CD8-positive, alpha-beta memory T cell (primary cell): ENCODE measurements around the gene FCER1G. TPM values are rescaled to one million over a fixed set of nuclear protein-coding genes. Genes with fewer than 3 reads are reported as not detected.
"Not testable (repeated sequence)": the region's sequence is repeated elsewhere in the genome, so short reads cannot be mapped to it uniquely, and the experiment has no call there.

ENCODE experiments used
- CTCF ChIA-PET: fragments of 350-600 bp; sonication (Branson Sonifier 250); formaldehyde crosslinking; loops from one replicate; lab custom pipeline; 2021; ENCODE audit warnings: antibody characterized with exemption; lab: Charles Lee
- POLR2A ChIA-PET: fragments of 350-600 bp; sonication (Branson Sonifier 250); formaldehyde crosslinking; loops from one replicate; lab custom pipeline; 2021; ENCODE audit warnings: antibody characterized with exemption; lab: Charles Lee
- DNase-seq, 5 donors: peaks; one replicate each; pipeline versions ENCODE4 v3.0.0 to v3.0.0-alpha.2; 2020 to 2022; ENCODE audit warnings: mixed read lengths in 1 of 5
- H3K27ac ChIP-seq: one replicate; pipeline ENCODE4 v1.7.0; 2013; ENCODE audit warnings: low read depth, mild to moderate bottlenecking, low read length, moderate library complexity
- H3K27me3 ChIP-seq: 2 replicates; pipeline ENCODE4 v1.7.0; 2013; ENCODE audit warnings: low read length, mild to moderate bottlenecking; ENCODE audit not compliant: insufficient read depth, poor library complexity, severe bottlenecking
- H3K36me3 ChIP-seq: 2 replicates; pipeline ENCODE4 v1.7.0; 2013; ENCODE audit warnings: mild to moderate bottlenecking, low read length, moderate library complexity; ENCODE audit not compliant: insufficient read depth
- H3K4me1 ChIP-seq: 2 replicates; pipeline ENCODE4 v1.7.0; 2013; ENCODE audit warnings: mild to moderate bottlenecking, low read length, moderate library complexity; ENCODE audit not compliant: insufficient read depth
- H3K4me3 ChIP-seq: 2 replicates; pipeline ENCODE4 v1.7.0; 2013; ENCODE audit warnings: mild to moderate bottlenecking, low read length
- H3K9me3 ChIP-seq: 2 replicates; pipeline ENCODE4 v1.7.0; 2013; ENCODE audit warnings: mild to moderate bottlenecking, low read length
- H3K27ac Mint-ChIP-seq, 8 donors: one replicate each; pipeline ENCODE4 v1.8.0; 2020 to 2021; ENCODE audit warnings: mixed read lengths in 8 of 8, mild to moderate bottlenecking in 6 of 8, inconsistent platforms in 3 of 8, moderate library complexity in 3 of 8
- H3K27me3 Mint-ChIP-seq, 2 donors: one replicate each; pipeline ENCODE4 v1.8.0; 2020 to 2021; ENCODE audit warnings: mixed read lengths in 2 of 2, mild to moderate bottlenecking in 1 of 2, moderate library complexity in 1 of 2
- H3K36me3 Mint-ChIP-seq, 3 donors: one replicate each; pipeline ENCODE4 v1.8.0; 2020 to 2021; ENCODE audit warnings: mixed read lengths in 3 of 3, inconsistent platforms in 1 of 3, mild to moderate bottlenecking in 1 of 3
- H3K4me1 Mint-ChIP-seq, 3 donors: one replicate each; pipeline ENCODE4 v1.8.0; 2020 to 2021; ENCODE audit warnings: mixed read lengths in 3 of 3, inconsistent platforms in 1 of 3, mild to moderate bottlenecking in 1 of 3
- H3K4me3 Mint-ChIP-seq, 7 donors: one replicate each; pipeline ENCODE4 v1.8.0; 2020 to 2021; ENCODE audit warnings: mixed read lengths in 7 of 7, mild to moderate bottlenecking in 6 of 7, moderate library complexity in 4 of 7, inconsistent platforms in 2 of 7
- H3K9me3 Mint-ChIP-seq, 5 donors: one replicate each; pipeline ENCODE4 v1.8.0; 2020 to 2022; ENCODE audit warnings: mixed read lengths in 5 of 5, mild to moderate bottlenecking in 3 of 5, moderate library complexity in 2 of 5, inconsistent platforms in 1 of 5
- polyA plus RNA-seq: library from polyadenylated mRNA; unstranded; fragments of 300-500 nt; fragmentation: Illumina TruSeq; gene quantifications from one replicate; pipeline ENCODE4 v1.2.3, GENCODE V29; 2021
- total RNA-seq, 2 experiments: library from RNA; stranded (reverse); gene quantifications; one replicate each; pipeline ENCODE4 v1.2.3, GENCODE V29; 2021

The FCER1G gene
- total and polyA plus RNA-seq, 3 experiments from 2014 or later: 4.1 to 19.0 (median 5.1) TPM

DNA sequence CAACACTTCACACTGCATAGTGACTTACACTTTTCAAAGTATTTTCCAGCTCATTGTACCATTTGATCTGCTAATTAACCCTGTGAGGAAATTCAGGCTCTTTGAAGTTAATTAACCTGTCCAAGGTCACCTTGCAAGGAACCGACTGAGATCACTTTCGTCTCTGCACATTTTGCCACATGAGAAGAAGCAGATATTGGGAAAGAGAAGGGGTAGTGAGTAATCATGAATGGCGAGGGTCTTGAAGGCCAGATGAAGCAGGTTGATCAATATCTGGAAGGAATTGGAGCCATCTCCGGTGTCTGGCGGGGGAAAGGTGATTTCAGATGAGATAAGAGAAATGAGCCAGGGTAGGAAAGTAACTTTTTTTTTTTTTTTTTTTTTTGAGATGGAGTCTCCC is 4.9 kb downstream of the FCER1G start:
- Mint-ChIP-seq H3K9me3 (no peaks in the 10 kb centered on the region), H3K27me3 (peaks cover 0 to 3% of the 10 kb centered on the region in 2 donors), H3K27ac (no peak overlapping the region), H3K36me3 (peaks cover 0 to 3% (median 0%) of the 10 kb centered on the region in 3 donors), H3K4me1 (peaks cover 23 to 41% (median 29%) of the 10 kb centered on the region in 3 donors), H3K4me3 (no peak overlapping the region)
- POLR2A ChIA-PET: interaction anchor here (0.6 to 1.1 kb wide), 3 partner anchors 13 to 18 kb away, joined by 3 to 8 read pairs (median 3); partner anchors contain the start of gene NDUFS2
- peaks cover 36% of the 10 kb centered on the region for H3K4me1 ChIP-seq
- H3K36me3 ChIP-seq: no peaks in the 10 kb centered on the region
- DNase-seq: no peak
- H3K9me3 ChIP-seq: no peaks in the 10 kb centered on the region
- CTCF ChIA-PET: interaction anchor here (1.0 to 3.1 kb wide), 5 partner anchors 9 to 162 kb away, joined by 4 to 14 read pairs (median 9); partner anchors contain the start of gene PPOX
- no peak overlapping the region for H3K4me3 ChIP-seq
- H3K27me3 ChIP-seq: no peaks in the 10 kb centered on the region
- no peak overlapping the region for H3K27ac ChIP-seq

DNA sequence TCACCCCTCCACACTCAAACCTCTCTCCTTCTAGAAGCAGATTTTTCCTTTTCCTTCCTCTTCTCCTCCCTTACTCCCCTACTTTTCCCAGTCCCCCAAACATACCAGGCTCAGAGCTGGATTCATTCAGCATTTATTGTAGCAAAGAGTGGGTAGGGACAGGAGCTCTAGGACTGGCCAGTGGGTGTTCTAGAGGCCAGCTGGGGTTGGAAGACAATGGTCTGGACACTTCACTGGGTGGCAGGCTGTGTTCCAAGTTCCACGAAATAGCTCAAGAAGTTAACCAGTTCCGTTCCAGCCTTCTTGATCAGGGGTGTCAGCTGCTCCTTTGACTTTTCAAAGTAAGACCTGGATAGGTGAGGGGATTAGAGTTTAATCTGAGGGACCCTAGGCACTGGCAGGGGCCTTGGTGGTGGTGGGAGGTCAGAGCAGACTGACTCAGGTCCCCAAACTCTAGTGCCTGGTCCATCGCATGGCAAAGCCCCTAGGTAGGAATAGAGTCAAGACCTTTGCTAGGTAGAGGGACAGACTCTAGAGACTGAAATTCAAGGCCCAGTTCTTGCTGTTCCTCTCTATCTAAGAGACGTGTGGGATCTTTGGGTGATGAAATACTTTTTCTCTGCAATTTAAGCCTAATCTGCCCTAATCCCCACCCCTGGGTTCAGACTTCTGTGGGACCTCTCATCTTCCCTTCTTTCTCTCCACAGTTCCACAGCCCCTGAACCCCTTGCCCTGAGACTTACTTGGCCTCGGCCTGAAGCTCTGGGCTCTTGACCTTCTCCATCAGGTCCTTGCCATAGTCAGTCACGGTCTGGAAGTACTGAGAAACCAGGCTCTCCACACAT is 7.3 kb downstream of the FCER1G start:
- no peaks in the 10 kb centered on the region for H3K36me3 ChIP-seq
- H3K27me3 ChIP-seq: no peaks in the 10 kb centered on the region
- Mint-ChIP-seq H3K36me3 (peaks cover 0 to 3% (median 0%) of the 10 kb centered on the region in 3 donors), H3K9me3 (no peaks in the 10 kb centered on the region), H3K4me3 (no peak overlapping the region), H3K27me3 (peaks cover 0 to 3% of the 10 kb centered on the region in 2 donors), H3K4me1 (peaks cover 36 to 51% (median 40%) of the 10 kb centered on the region in 3 donors), H3K27ac (peak overlapping the region in 2 of 8 donors; percentile 5 to 9)
- H3K9me3 ChIP-seq: no peaks in the 10 kb centered on the region
- no peak overlapping the region for H3K4me3 ChIP-seq
- H3K27ac ChIP-seq: no peak overlapping the region
- POLR2A ChIA-PET: interaction anchor here (0.6 to 0.9 kb wide), 2 partner anchors 20 to 119 kb away, joined by 3 read pairs; partner anchors contain the start of gene NDUFS2
- CTCF ChIA-PET: interaction anchor here (1.0 to 10.3 kb wide), 5 partner anchors 15 to 161 kb away, joined by 3 to 197 read pairs (median 7); partner anchors contain the start of genes NDUFS2 and PPOX
- DNase-seq: no peak
- peaks cover 48% of the 10 kb centered on the region for H3K4me1 ChIP-seq

DNA sequence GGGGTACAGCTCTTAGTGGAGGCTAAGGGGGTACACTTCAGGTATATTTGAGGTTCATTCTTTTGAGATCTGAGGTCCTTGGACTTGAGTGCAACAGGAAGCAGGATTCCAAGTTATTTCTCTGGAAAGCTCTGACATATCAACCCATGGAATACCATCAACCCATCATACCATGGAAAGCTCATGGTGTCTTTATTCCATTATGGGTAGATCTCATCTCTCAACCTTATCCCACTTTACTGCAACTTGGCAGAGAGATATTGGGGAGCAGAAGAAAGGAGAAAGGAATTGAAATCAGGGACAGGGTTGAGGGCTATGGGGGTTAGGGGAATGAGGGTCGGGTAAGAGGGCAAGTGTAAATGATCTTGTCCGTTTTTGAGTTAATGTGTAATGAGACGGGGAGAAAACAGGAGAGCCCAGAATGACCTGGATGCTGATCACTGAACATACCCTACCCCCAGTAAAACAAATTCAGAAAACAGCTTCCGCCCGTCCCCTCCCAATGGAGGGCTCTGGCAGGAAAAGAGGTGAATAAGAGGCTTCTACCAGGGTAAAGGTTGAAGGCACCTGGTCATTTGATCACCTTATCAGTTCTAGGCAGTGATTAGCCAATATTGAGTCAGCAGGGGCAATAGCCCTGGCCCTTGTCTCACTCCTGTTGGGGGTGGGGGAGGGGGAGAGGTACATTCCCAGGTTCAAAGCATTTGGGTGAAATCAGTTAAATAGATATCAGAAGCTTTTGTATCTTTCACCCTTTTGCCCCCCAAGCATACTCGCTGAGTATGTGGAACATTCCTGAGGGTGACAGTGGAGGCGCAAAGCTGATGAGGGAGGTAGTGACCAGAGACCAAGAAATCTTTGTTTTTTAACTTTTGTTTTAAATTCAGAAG is 9.0 kb downstream of the FCER1G start:
- Mint-ChIP-seq H3K27me3 (peaks cover 0 to 3% of the 10 kb centered on the region in 2 donors), H3K36me3 (peaks cover 0 to 18% (median 3%) of the 10 kb centered on the region in 3 donors), H3K4me1 (peaks cover 33 to 42% (median 36%) of the 10 kb centered on the region in 3 donors), H3K9me3 (no peaks in the 10 kb centered on the region), H3K4me3 (no peak overlapping the region), H3K27ac (peak overlapping the region in 2 of 8 donors; percentile 52 to 82)
- Histone ChIP-seq H3K36me3 (peaks cover 10% of the 10 kb centered on the region), H3K9me3 (no peaks in the 10 kb centered on the region), H3K27me3 (no peaks in the 10 kb centered on the region), H3K4me1 (peaks cover 37% of the 10 kb centered on the region), H3K27ac (no peak overlapping the region), H3K4me3 (no peak overlapping the region)
- DNase-seq: no peak
- ChIA-PET CTCF (interaction anchor here (0.8 to 10.3 kb wide), 7 partner anchors 17 to 165 kb away, joined by 3 to 197 read pairs (median 7); partner anchors contain the start of gene NDUFS2), POLR2A (no interaction called here)

DNA sequence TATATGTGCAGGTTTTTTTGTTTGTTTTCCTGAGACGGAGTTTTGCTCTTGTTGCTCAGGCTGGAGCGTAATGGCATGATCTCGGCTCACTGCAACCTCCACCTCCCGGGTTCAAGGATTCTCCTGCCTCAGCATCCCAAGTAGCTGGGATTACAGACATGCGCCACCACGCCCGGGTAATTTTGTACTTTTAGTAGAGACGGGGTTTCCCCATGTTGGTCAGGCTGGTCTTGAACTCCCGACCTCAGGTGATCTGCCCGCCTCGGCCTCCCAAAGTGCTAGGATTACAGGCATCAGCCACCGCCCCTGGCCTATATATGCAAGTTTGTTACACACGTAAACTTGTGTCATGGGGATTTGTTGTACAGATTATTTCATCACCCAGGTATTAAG is 9.6 kb downstream of the FCER1G start:
- peaks cover 0 to 23% (median 3%) of the 10 kb centered on the region in 3 donors for H3K36me3 Mint-ChIP-seq
- H3K4me1 Mint-ChIP-seq: peaks cover 31 to 35% (median 32%) of the 10 kb centered on the region in 3 donors
- not testable (repeated sequence) for DNase-seq, H3K27ac ChIP-seq, H3K27me3 ChIP-seq, H3K4me3 ChIP-seq, H3K4me3 Mint-ChIP-seq, H3K9me3 Mint-ChIP-seq, H3K27me3 Mint-ChIP-seq, H3K9me3 ChIP-seq
- H3K27ac Mint-ChIP-seq: peak overlapping the region in 2 of 8 donors; percentile 33 to 82
- Histone ChIP-seq H3K4me1 (peaks cover 30% of the 10 kb centered on the region), H3K36me3 (peaks cover 15% of the 10 kb centered on the region)
- CTCF ChIA-PET: interaction anchor here (1.5 to 10.3 kb wide), 9 partner anchors 18 to 164 kb away, joined by 7 to 197 read pairs (median 25); partner anchors contain the start of genes CFAP126, NDUFS2 and PPOX
- POLR2A ChIA-PET: interaction anchor here (1.2 to 2.2 kb wide), 2 partner anchors 22 to 92 kb away, joined by 5 to 51 read pairs; partner anchors contain the start of genes DEDD and NDUFS2

DNA sequence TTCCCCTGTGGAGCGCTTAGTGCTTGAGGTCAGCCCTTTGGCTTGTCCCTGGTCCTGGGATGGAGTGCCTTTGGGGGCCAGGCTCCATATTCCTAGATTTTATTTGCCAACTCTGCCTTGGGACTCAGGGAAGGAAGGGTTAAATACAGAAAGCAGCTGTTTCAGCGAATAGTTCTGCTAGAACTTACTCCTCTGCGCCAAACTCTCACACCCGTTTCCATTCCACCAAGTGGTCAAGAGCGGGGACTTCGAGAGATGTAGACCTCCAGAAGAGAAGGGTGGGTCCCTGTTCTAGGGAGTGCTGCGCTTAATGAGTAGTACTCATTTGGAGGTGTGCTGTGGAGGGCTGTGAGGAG is 10.1 kb downstream of the FCER1G start:
- H3K4me3 ChIP-seq: no peak overlapping the region
- H3K27me3 ChIP-seq: no peaks in the 10 kb centered on the region
- Mint-ChIP-seq H3K9me3 (no peaks in the 10 kb centered on the region), H3K27me3 (peaks cover 0 to 3% of the 10 kb centered on the region in 2 donors), H3K4me3 (peak overlapping the region in 2 of 7 donors; percentile 83 to 93), H3K4me1 (peaks cover 31 to 32% (median 31%) of the 10 kb centered on the region in 3 donors), H3K36me3 (peaks cover 0 to 27% (median 3%) of the 10 kb centered on the region in 3 donors), H3K27ac (peak overlapping the region; percentile 60 to 99 (median 92))
- POLR2A ChIA-PET: interaction anchor here (0.6 to 2.2 kb wide), 21 partner anchors 20 to 1127 kb away, joined by 3 to 51 read pairs (median 5); partner anchors contain the start of genes ARHGAP30, B4GALT3, DEDD and IGSF8
- CTCF ChIA-PET: interaction anchor here (0.7 to 10.3 kb wide), 33 partner anchors 8 to 222 kb away, joined by 3 to 197 read pairs (median 7); partner anchors contain the start of genes ADAMTS4, B4GALT3, CFAP126 and DEDD
- peaks cover 26% of the 10 kb centered on the region for H3K4me1 ChIP-seq
- no peaks in the 10 kb centered on the region for H3K9me3 ChIP-seq
- H3K36me3 ChIP-seq: peaks cover 15% of the 10 kb centered on the region
- DNase-seq: no peak
- H3K27ac ChIP-seq: no peak overlapping the region

DNA sequence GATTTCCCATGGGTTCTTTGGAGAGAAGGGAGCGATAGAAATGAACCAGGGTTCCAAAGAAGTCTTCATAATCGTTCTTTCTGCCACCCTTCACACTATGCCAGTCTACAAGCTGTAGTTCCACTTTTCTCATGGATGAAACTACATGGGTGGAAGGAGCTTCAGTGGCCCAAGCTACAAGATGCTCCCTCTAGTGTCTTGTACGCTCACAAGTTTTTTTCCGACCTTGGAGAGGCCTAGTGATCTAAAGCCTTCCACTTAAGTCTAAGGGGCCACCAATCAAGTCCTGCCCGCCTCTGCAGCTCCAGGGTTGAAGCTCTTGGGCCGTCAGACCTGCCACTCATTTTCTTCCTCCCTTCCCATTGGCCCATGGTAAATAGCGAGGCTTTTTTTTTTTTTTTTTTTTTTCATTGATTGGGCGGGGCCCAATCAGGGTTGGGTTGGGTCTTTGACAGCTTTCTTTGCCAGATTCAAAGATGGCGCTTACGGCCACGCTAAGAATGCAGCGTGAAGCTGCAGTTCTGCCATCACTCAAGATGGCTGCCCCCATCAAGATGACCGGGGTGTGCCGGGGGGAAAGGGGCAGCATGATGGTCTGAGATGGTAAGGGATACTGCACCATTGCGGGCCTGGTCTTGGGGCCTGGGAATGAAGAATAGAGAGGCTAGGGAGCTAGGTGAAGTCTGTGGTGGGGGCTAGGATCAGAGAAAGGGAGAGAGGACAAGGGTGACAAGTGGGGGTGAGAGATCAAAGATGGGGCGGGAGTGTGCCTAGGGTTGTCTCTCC is 10.6 kb downstream of the FCER1G start, which contains the start of gene TOMM40L:
Gene TOMM40L (plus strand): TSS at position 527 of the 786 bp plus-strand sequence. CDS start 430 bp downstream, outside the sequence.
- H3K4me1 ChIP-seq: peaks cover 26% of the 10 kb centered on the region
- ChIA-PET CTCF (interaction anchor here (0.7 to 10.3 kb wide), 38 partner anchors 9 to 284 kb away, joined by 3 to 197 read pairs (median 6); partner anchors contain the start of genes ADAMTS4, B4GALT3, CFAP126 and DEDD), POLR2A (interaction anchor here (0.6 to 2.2 kb wide), 24 partner anchors 19 to 1127 kb away, joined by 3 to 51 read pairs (median 4); partner anchors contain the start of genes ARHGAP30, B4GALT3, DEDD and IGSF8)
- H3K9me3 ChIP-seq: no peaks in the 10 kb centered on the region
- Mint-ChIP-seq H3K27me3 (peaks cover 0 to 3% of the 10 kb centered on the region in 2 donors), H3K4me3 (peak within 1 kb of the TSS; percentile 84 to 99 (median 98)), H3K9me3 (no peaks in the 10 kb centered on the region), H3K27ac (peak within 1 kb of the TSS; percentile 65 to 99 (median 95)), H3K36me3 (peaks cover 0 to 33% (median 3%) of the 10 kb centered on the region in 3 donors), H3K4me1 (peaks cover 31 to 32% (median 31%) of the 10 kb centered on the region in 3 donors)
- peaks cover 15% of the 10 kb centered on the region for H3K36me3 ChIP-seq
- H3K4me3 ChIP-seq: peak within 1 kb of the TSS; percentile 88
- DNase-seq: peak; percentile 80 to 96 (median 89)
- no peaks in the 10 kb centered on the region for H3K27me3 ChIP-seq
- H3K27ac ChIP-seq: peak within 1 kb of the TSS; percentile 44
